HG03095 (cell line): ENCODE measurements around the gene GYG1.
A peak's percentile ranks its signal among the peaks of the same experiment; 100 is the strongest.

Experiments
- ATAC-seq: cut with Tn5 transposase; IDR thresholded peaks from one replicate; pipeline ENCODE4 v1.9.1; 2021; ENCODE audit warnings: moderate library complexity; ENCODE audit not compliant: unreplicated experiment

Gene GYG1

DNA sequence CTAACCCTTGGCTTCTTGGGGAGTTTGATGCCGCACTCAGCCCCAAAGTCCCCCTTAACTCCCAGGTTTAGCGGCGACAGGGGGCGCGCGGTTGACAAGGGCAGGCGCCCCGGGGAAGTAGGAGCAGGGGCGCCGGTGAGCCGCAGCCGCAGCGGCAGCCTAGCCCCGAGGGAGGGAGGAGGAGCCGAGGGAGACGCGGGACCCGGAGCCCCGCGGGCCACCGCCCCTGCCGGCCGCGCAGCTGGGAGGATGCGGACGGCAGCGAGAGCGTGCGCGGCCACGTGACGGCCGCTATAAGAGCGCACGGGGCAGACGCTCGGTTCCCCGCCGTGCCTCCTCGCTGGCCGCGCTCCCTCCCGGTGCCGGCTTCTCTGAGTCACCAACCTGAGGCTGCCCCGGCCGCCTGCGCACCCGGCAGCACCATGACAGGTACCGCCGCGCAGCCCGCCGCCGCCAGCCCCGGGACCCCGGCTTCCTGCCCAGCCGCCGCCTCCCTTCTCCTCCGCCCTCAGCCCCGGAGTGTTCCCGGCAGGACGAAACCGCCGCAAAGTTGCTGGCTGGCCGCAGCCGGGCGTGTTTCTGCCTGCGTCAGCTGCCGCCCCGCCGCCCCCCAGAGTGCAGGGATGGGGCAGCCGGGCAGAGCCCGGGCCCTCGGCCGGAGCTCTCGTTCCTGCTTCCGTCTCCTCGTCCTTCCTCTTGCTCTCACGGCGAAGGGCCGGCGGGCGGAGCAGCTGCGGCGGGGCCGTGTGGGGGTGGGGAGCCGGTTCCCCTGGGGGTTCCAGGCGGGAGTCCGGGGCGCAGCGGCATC lies at the start of gene GYG1:
TSS of gene GYG1 (plus strand) at position 322 of the 808 bp plus-strand sequence. CDS start at position 423, 101 bp downstream.
- peak; percentile 79 for ATAC-seq

DNA sequence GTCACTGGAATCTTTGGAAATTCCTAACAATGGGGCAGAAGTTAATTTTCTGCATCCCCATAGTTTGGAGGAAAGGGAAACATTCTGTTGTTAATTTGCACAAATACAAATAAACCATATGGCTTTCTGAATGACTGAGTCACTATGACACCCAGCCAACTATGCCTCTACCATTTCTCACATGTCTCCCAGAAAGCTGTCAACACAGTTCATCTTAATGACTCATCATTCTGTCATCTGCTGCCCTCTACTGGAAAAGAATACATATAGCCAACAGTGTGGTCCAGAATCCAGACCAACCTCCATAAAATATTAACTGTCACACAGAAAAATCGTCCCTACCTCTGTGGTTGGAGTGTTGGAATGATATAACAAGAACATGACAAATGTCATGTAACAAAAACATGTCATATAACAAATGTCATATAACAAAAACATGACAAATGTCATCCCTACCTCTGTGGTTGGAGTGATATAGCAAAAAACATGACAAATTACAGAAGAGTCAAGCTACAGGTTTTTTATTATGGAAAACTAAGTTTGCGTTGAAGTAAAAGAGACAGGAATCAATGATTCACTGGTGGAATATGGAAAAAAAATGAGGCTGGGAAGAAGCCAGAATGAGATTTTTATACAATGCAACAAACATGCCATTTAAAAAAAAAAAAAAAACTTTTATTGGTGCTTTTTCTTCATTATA lies 47.7 kb upstream of the GYG1 start:
- ATAC-seq, result peak; percentile 91

DNA sequence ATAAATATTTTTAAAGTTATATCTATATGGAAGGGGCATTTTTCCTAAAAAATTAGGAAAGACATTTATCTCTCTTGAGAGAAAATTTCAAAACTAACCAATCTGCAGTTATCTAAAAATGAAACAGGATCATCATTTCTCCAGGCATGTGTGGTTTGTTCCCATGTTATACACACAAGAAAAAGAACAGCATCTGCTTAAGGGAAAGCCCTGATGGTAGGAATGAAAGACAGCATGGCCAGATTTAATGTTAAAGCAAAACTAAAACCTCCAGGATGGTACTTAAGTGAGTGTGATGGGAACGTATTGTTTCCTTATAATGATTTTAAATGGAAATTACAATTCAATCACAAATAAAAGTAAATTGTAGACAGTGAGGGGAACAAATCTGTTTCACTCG lies 46.2 kb upstream of the GYG1 start:
- no peak for ATAC-seq

DNA sequence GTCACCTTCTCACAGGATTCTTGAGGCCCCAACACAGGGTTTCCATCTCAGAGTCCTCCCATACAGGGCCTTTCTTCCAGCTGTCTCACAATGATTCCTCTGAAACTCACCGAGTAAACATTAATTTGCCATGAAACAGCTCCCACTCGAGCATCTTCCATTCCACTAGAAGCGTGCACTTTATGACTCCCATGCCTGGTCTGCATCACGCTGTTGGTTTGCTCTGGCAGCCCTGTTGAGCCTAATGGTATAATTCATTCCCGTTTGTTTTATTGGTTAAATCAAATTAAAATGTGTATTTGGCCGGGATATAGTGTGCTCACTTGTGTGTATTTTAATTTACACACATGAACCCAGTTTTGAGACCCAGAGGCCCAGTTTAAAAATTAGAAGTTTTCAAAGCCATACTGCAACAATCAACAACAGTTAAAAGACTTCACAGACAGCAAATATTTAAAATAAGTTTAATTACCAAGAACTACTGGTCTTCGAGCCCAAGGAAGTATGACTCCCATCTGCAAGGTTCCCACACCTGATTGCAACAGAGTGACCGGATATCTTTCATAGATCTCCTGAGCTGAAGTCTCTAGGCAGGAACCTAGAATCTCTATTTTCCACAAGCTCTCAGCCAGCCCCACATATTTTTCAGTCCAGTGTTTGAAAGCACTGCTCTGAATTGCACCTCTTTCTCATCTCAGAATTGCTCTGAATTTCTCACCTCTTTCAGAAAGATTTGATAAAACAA lies 42.3 kb upstream of the GYG1 start:
- no peak for ATAC-seq

DNA sequence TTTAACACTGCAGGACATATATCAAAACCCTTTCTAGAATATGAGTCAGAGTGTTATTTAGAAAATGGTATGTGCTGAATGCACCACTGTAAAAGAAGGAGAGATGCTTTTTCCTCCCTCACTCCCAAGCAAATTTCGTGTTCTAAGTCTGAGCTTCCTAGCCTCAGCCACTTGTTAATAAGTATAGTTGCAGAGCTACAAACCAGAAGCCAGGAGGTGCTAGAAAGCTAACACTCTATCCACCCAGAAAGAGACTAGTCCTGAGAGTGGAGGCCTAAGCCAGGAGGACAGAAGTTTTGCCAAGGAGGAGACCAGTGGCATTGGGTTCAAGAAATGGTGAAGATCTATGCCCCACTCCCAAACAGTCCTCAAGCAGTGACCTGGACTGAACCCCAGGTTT lies 40.5 kb upstream of the GYG1 start:
- no peak for ATAC-seq

DNA sequence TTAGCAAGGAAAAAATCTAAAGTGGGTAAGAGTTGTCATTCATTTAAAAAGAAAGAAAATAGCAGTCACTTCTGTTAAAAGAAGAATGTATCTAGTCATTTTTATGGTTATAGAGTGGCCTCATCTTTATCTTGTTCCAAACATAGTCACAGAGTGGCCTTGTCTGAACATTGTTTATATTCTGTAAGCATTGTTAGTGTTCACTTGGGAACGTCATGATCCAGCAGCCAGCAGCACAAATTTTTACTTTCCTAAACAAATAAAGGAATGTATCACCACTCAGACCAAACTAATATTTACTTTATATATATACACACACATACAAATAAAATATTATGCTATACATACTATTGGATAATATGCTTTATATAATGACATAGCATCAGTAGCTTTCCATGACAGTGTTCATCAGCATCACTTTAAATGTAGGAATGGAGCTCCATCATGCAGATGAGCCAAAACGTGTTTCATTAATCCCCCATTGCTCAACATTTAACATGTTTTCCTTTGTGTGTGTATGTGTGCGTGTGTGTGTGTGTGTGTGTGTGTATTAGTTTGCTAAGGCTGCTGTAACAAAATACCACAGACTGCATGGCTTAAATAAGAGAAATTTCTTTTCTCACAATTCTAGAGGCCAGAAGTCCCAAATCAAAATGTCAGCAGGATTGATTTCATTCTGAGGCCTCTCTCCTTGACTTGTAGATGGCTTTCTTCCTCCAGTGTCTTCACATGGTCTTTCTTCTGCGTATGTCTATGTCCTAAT lies 39.6 kb upstream of the GYG1 start:
- no peak for ATAC-seq

DNA sequence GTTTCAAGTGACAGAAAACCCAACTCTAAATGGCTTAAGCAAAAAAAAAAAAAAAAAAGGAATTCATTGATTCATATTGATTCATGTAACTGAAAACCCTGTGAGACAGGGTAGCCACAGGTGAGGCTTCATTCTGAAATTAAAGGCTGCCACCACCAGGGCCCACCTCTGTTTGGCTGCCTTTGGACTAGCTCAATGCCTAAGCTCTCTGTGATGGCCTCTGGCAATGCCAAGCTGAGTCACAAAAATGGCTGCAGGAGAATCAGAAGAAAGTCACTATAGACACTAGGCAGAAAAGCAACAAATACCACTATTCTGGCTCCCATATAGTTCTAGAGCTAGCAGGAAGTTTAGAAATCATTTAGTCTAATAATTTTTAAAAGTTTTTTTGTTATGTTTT lies 38.2 kb upstream of the GYG1 start:
- ATAC-seq, result no peak

DNA sequence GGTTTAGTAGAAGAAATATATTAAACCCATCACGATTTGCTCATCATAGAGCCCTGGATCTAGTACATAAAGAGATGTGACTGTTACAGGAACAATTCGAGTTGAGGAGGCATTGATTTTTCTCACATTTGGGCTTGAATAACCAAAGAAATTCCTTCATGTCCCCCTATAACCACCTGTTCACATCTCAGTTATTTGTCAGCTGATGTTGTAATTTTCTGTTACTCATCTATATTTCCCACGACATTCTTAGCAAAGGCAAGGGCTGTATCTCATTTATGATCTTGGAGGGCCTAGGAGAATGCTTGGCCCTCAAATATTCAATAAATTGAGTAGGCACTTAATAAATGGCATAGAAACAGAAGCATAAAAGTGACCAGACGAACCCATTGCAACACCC lies 36.4 kb upstream of the GYG1 start:
- ATAC-seq, result no peak

DNA sequence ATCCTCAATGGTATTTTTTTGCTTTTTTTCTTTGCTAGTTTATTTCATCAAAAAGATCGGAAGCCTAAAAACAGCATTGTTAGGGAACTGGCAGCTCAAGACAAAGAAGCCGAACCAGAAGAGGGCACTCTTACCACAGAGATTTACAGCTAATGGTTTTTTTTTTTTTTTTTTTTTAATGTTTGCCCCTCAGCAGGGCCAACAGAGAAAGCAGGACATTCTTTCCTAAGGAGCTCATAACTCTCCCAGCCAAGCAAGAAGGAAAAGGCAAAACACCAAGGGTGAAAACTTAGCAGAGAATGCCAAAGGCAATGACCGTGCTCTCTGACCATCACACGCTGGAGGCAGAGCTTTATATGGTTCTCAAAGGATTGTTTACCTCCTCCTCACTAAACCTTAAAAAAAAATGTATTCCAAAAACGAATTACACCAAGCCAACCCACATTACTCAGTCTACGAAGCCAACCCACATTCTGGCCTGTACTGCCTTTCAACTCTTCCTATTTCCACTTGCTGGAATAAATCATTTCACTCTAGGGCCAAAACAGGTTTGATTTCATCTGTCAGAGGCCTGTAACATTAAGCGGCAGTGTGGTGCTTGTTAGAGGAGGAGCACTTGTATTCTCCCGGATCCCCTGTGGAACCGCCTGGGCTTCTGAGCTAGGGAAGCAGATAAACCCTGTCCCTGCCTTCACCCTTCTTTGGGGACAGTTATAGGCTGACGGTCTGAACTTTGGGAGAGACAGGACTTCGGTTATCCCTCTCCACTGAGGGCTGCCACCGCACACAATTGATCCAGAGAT lies 35.6 kb upstream of the GYG1 start:
- no peak for ATAC-seq

DNA sequence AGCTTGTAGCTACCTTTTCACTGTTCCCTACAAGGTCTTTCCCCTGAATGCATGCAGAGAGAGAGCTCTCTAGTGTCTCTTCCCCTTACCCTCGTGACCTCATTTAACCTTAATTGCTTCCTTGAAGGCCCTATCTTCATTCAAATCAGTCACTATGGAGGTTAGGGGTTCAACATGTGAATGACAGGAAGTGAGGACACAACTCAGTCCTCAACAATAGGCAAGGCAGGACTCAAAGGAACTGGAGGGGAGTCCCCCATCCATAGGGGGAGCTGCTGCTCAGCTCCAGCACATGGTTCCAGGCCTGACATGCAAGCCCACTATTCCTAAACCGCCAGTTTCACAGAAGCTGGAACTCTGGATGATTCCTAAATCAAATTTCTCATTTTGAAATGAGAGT lies 33.8 kb upstream of the GYG1 start:
- ATAC-seq, result no peak

DNA sequence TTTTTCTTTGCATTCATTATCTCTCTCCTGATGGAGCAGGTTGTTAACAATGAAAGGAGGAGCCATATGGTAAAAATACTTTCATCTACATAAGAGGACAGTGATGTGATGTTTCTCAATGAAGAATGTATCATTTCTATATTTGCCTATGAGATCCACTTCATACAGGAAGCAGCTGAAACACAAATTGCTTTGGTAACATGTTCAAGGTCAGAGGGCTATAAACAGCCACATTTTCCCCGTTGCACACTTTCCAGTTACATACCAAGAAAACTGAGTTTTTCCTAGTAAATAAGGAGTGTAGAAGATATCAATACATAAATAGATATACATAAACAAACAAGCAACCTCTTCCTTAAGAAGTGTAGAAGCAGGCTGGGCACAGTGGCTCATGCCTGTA lies 32.6 kb upstream of the GYG1 start:
- ATAC-seq, result no peak

DNA sequence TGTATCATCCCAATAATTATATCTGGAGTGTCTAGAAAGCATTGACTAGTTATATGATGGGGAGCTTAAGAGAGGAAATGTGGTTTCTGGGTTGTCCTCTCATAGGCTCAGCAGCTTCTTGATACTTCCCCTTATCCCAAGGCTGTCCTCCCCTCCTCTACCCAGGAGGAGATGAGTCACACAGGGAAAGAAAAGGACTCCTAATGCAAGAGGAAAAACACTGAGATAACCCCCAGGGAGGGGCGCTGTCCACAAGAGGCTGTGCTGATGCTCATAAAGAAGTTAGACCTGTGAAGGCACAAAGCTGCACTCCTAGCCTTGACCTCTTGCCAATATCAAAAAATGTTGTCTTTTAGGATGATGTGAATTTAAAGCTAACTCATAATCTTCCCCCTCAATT lies 28.8 kb upstream of the GYG1 start:
- ATAC-seq, result no peak

DNA sequence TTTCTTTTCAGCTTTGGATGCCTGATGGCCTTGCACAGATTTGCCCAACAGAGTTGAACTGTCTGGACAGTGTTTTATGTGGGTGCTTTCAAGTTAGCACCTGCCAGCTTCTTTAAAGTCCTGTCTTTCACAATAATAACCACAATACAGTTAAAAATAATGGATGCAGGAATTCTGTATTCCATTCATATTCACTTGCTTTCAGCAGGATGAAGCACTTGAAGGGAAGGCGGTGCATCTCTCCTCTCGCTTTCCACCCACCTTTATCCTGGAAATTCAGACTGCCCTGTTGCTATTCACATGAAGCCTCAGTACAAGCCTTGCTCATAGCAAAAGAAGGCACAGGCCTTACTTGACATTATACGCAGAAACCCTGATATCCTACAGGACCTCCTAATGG lies 26.5 kb upstream of the GYG1 start:
- no peak for ATAC-seq

DNA sequence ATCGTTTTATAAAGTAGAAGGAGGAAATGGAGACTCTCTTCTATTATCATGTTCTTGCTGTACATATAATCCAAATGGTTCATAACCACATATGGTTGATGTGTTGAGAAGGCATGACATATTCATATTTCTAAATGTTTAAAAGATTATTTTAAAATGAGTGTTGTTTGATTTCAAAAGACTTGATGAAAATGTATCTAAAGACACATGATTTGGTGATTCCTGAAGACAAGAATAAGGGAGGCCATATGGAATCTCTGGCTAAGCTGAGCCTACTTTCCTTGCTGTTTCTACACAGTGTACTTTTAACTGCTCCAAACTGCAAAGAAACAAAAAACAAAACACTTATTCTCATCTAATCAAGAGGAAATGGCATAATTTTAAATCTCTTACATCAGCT lies 23.0 kb upstream of the GYG1 start:
- ATAC-seq, result no peak

DNA sequence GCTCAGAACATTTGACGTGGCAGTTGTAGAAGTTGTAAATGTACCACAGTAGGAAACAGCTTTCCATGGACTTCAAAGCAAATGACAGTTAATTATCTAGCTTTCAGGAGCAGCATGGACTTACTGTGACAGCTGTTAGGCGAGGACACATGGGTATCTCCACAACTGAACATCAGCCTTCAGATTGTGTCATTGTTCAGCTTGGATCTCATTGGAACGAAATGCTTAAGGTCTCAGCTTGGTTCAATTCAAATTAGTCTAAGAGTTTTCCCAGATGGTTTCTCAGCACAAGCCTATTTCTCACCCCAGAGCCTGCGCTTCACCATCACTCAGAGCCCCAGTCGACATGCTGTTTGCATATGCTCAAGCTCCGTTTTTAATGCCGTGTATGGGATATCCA lies 21.1 kb upstream of the GYG1 start:
- no peak for ATAC-seq

DNA sequence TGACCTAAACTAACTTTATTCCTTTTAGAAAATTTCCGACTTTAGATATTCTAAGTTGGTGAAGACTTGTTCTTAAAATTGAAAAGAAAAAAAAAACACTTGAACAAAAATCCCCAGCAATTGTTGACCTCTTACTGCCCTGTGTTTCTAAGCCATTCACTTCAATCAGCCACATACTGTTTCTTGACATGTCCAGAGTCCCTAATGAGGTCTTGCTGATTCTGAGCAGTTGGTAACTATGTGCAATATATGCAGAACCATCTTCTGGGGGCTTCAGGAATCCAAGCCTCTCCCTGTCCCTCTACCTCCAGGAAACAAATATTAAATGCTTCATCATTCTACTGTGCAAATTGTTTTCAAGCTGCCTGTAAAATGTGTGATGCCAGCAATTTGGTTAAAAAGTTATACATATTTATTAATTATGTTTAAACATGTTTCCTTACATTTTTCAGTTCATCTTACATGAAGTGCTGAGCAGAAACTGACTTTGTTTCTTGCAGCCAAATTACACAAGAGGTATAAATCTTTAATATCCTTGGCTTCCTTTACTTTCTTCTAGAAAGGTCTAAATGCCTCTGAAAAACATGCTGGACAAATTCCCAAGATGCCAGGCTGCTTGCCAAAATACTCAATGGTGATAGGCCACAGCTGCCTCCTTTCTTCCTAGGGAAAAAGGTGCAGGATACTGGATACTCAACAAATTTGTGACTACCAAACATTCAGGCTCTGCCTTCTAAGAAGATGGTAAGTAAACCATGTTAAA lies 19.8 kb upstream of the GYG1 start:
- ATAC-seq, result no peak

DNA sequence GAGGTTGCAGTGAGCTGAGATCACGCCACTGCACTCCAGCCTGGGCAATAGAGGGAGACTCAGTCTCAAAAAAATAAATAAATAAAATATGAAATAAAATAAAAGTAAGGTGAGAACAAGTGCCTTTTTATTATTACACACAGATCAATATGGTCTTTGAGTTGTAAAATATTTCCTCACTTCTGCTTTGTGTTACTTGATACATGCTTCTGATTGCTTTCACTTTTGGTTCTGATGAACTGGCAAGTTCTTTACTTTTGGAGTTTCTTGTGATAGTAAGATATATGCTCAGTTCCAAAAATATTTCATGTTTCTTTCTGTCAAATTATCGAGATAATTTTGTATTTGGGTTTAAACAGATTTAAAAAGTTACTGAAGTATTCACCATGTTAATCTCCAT lies 16.6 kb upstream of the GYG1 start:
- peak; percentile 59 for ATAC-seq

DNA sequence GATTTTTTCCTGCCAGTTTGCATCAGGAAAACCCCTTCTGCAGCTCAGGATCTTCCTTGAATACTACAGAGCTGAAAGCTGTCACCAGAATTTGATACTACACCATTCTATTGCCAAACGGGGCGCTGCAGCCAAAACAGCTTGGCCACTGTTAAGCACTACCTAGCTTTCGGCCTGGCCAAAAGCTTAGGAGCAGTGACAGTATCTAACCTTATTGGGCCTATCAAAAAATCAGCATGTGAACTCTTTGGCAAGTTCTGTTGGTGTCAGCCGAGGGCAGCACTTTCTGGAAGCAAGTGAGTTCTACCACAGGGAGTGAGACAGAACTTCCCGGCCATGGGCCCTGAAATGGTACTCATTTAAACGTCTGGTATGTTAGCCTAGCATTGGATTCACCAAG lies 16.1 kb upstream of the GYG1 start:
- ATAC-seq, result no peak

DNA sequence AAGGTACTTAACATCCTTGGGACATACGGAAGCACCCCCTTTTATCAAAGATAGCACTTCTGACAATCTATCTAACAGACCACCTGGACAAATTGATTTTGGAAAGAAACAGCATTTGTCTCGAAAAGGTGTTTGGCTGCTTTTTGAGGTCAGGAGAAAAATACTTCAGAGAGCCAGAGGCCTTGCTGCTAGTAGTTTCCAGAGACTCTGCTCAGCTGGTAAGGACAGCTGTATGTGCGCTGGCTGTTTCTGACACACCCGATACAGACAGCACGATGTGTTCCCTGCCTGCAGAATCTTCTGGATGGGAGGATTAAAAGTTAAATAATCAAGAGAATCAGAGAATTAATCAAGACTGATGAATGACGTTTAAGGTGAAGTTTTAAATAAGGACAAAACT lies 15.6 kb upstream of the GYG1 start:
- ATAC-seq, result no peak

DNA sequence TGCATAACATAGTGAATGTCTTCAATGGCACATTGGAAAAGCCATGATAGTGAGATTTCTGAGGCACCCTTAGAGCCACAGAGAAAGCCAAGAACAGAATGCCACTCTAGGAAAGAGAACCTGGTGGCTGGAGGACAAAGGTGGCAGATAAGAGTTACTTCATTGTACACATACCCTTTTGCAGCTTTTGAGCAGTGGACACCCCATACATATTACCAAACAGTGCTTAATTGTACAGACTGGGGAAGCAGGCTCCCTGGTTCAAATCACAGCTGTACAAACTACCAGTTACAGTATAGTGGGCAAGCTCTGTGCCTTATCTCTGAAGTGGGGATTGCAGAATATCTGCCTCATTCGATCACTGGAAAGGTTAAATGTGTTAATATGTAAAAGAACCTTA lies 10.1 kb upstream of the GYG1 start:
- no peak for ATAC-seq
